Measurements from ENCODE around the gene PACRG.

The PACRG gene

GRCh38 chr6:162852192-162852591 is 124.4 kb downstream of the PACRG start:
- TF ChIP-seq TAF1 (IDR thresholded peaks at IDR 0.05; ENCODE audit: low read depth, low read length) (no peak), SPI1 (IDR thresholded peaks at IDR 0.05; ENCODE audit: low read depth, low read length) (no peak), POLR2AphosphoS5 (IDR thresholded peaks at IDR 0.05; ENCODE audit: low read depth, low read length) (no peak), PAX5 (IDR thresholded peaks at IDR 0.05; ENCODE audit: insufficient read depth, low read length, severe bottlenecking) (no peak), POU2F2 (IDR thresholded peaks at IDR 0.05; ENCODE audit: low read depth, low read length) (no peak), POLR2A (IDR thresholded peaks at IDR 0.05; ENCODE audit: low read depth, low read length) (no peak)
- FAIRE-seq (no peak), DNase-seq (ENCODE audit: insufficient read length, low spot score) (no peak)

GRCh38 chr6:162852840-162853577 is 125.2 kb downstream of the PACRG start:
- FAIRE-seq (no peak), DNase-seq (ENCODE audit: insufficient read length, low spot score) (no peak)
- TF ChIP-seq TAF1 (IDR thresholded peaks at IDR 0.05; ENCODE audit: low read depth, low read length): no peak
- TF ChIP-seq POU2F2 (IDR thresholded peaks at IDR 0.05; ENCODE audit: low read depth, low read length): no peak
- no peak for TF ChIP-seq PAX5 (IDR thresholded peaks at IDR 0.05; ENCODE audit: insufficient read depth, low read length, severe bottlenecking)
- TF ChIP-seq POLR2A (IDR thresholded peaks at IDR 0.05; ENCODE audit: low read depth, low read length): no peak
- TF ChIP-seq SPI1 (IDR thresholded peaks at IDR 0.05; ENCODE audit: low read depth, low read length): no peak
- TF ChIP-seq POLR2AphosphoS5 (IDR thresholded peaks at IDR 0.05; ENCODE audit: low read depth, low read length): no peak

GRCh38 chr6:162854228-162854627 is 126.5 kb downstream of the PACRG start:
- TF ChIP-seq POLR2AphosphoS5 (IDR thresholded peaks at IDR 0.05; ENCODE audit: low read depth, low read length) (no peak), PAX5 (IDR thresholded peaks at IDR 0.05; ENCODE audit: insufficient read depth, low read length, severe bottlenecking) (no peak), POLR2A (IDR thresholded peaks at IDR 0.05; ENCODE audit: low read depth, low read length) (no peak), POU2F2 (IDR thresholded peaks at IDR 0.05; ENCODE audit: low read depth, low read length) (no peak), SPI1 (IDR thresholded peaks at IDR 0.05; ENCODE audit: low read depth, low read length) (no peak), TAF1 (IDR thresholded peaks at IDR 0.05; ENCODE audit: low read depth, low read length) (no peak)
- DNase-seq (ENCODE audit: insufficient read length, low spot score): no peak
- FAIRE-seq: no peak

- FAIRE-seq (no peak), DNase-seq (ENCODE audit: insufficient read length, low spot score) (no peak)
- no peak for TF ChIP-seq SPI1 (IDR thresholded peaks at IDR 0.05; ENCODE audit: low read depth, low read length)
- TF ChIP-seq POU2F2 (IDR thresholded peaks at IDR 0.05; ENCODE audit: low read depth, low read length): no peak
- no peak for TF ChIP-seq TAF1 (IDR thresholded peaks at IDR 0.05; ENCODE audit: low read depth, low read length)
- no peak for TF ChIP-seq POLR2A (IDR thresholded peaks at IDR 0.05; ENCODE audit: low read depth, low read length)
- no peak for TF ChIP-seq POLR2AphosphoS5 (IDR thresholded peaks at IDR 0.05; ENCODE audit: low read depth, low read length)
- no peak for TF ChIP-seq PAX5 (IDR thresholded peaks at IDR 0.05; ENCODE audit: insufficient read depth, low read length, severe bottlenecking)
These were observed 127.0 kb downstream of the PACRG start for GRCh38 chr6:162854734-162855191.

- DNase-seq (ENCODE audit: insufficient read length, low spot score): no peak
- FAIRE-seq: no peak
- TF ChIP-seq POLR2A (IDR thresholded peaks at IDR 0.05; ENCODE audit: low read depth, low read length): no peak
- TF ChIP-seq POU2F2 (IDR thresholded peaks at IDR 0.05; ENCODE audit: low read depth, low read length): no peak
These were observed 129.1 kb downstream of the PACRG start for GRCh38 chr6:162856885-162857284.

- no peak for FAIRE-seq
- TF ChIP-seq TAF1 (IDR thresholded peaks at IDR 0.05; ENCODE audit: low read depth, low read length): no peak
- no peak for TF ChIP-seq POLR2A (IDR thresholded peaks at IDR 0.05; ENCODE audit: low read depth, low read length)
- TF ChIP-seq PAX5 (IDR thresholded peaks at IDR 0.05; ENCODE audit: insufficient read depth, low read length, severe bottlenecking): no peak
- TF ChIP-seq SPI1 (IDR thresholded peaks at IDR 0.05; ENCODE audit: low read depth, low read length): no peak
- no peak for DNase-seq (ENCODE audit: insufficient read length, low spot score)
These were observed 129.6 kb downstream of the PACRG start for GRCh38 chr6:162857326-162857725.

- FAIRE-seq (no peak), DNase-seq (ENCODE audit: insufficient read length, low spot score) (no peak)
- no peak for TF ChIP-seq SPI1 (IDR thresholded peaks at IDR 0.05; ENCODE audit: low read depth, low read length)
- no peak for TF ChIP-seq POU2F2 (IDR thresholded peaks at IDR 0.05; ENCODE audit: low read depth, low read length)
- no peak for TF ChIP-seq TAF1 (IDR thresholded peaks at IDR 0.05; ENCODE audit: low read depth, low read length)
- no peak for TF ChIP-seq POLR2A (IDR thresholded peaks at IDR 0.05; ENCODE audit: low read depth, low read length)
- TF ChIP-seq PAX5 (IDR thresholded peaks at IDR 0.05; ENCODE audit: insufficient read depth, low read length, severe bottlenecking): no peak
- TF ChIP-seq POLR2AphosphoS5 (IDR thresholded peaks at IDR 0.05; ENCODE audit: low read depth, low read length): no peak
These were observed 134.7 kb downstream of the PACRG start for GRCh38 chr6:162862462-162862861.

- TF ChIP-seq PAX5 (IDR thresholded peaks at IDR 0.05; ENCODE audit: insufficient read depth, low read length, severe bottlenecking) (no peak), TAF1 (IDR thresholded peaks at IDR 0.05; ENCODE audit: low read depth, low read length) (no peak), POLR2AphosphoS5 (IDR thresholded peaks at IDR 0.05; ENCODE audit: low read depth, low read length) (no peak), POLR2A (IDR thresholded peaks at IDR 0.05; ENCODE audit: low read depth, low read length) (no peak), SPI1 (IDR thresholded peaks at IDR 0.05; ENCODE audit: low read depth, low read length) (no peak), POU2F2 (IDR thresholded peaks at IDR 0.05; ENCODE audit: low read depth, low read length) (no peak)
- DNase-seq (ENCODE audit: insufficient read length, low spot score) (no peak), FAIRE-seq (no peak)
These were observed 135.2 kb downstream of the PACRG start for GRCh38 chr6:162862941-162863340.

GRCh38 chr6:162863821-162864220 is 136.0 kb downstream of the PACRG start:
- FAIRE-seq (no peak), DNase-seq (ENCODE audit: insufficient read length, low spot score) (no peak)
- no peak for TF ChIP-seq POU2F2 (IDR thresholded peaks at IDR 0.05; ENCODE audit: low read depth, low read length)
- no peak for TF ChIP-seq PAX5 (IDR thresholded peaks at IDR 0.05; ENCODE audit: insufficient read depth, low read length, severe bottlenecking)
- no peak for TF ChIP-seq TAF1 (IDR thresholded peaks at IDR 0.05; ENCODE audit: low read depth, low read length)
- TF ChIP-seq POLR2A (IDR thresholded peaks at IDR 0.05; ENCODE audit: low read depth, low read length): no peak
- TF ChIP-seq POLR2AphosphoS5 (IDR thresholded peaks at IDR 0.05; ENCODE audit: low read depth, low read length): no peak
- TF ChIP-seq SPI1 (IDR thresholded peaks at IDR 0.05; ENCODE audit: low read depth, low read length): no peak

- TF ChIP-seq TAF1 (IDR thresholded peaks at IDR 0.05; ENCODE audit: low read depth, low read length) (no peak), POU2F2 (IDR thresholded peaks at IDR 0.05; ENCODE audit: low read depth, low read length) (no peak), POLR2A (IDR thresholded peaks at IDR 0.05; ENCODE audit: low read depth, low read length) (no peak)
- FAIRE-seq (no peak), DNase-seq (ENCODE audit: insufficient read length, low spot score) (no peak)
These were observed 137.1 kb downstream of the PACRG start for GRCh38 chr6:162864911-162865310.

All from GM12891 (cell line).